K562 (cell line): Measurements from ENCODE around the gene FAM53C. TPM values are rescaled to one million over a fixed set of nuclear protein-coding genes. Genes with fewer than 3 reads are reported as not detected.

Source experiments
- ATAC-seq: fragments of 200-7000 bp; cut with Tn5 transposase; 3 replicates; pipeline ENCODE4 v1.9.1; 2020; ENCODE audit warnings: moderate library complexity
- BruUV-seq: library from RNA; stranded (reverse); fragments of 400-500 nt; replicated peaks from 2 replicates; lab custom pipeline; 2021; lab: Mats Ljungman, UMichigan
- CTCF ChIA-PET: fragments of 300-600 bp; formaldehyde crosslinking; extraction: SDS; loops from one replicate; lab custom pipeline; 2021; ENCODE audit warnings: low intra/inter-chr PET ratio; lab: Yijun Ruan, JAX
- POLR2A ChIA-PET: fragments of 300-600, 350-650 bp; sonication (Branson Sonifier 250); formaldehyde crosslinking; extraction: SDS; loops from one replicate; lab custom pipeline; 2021; ENCODE audit warnings: antibody characterized with exemption, inconsistent platforms; lab: Yijun Ruan, JAX
- DNase-seq, 4 experiments: peaks; one replicate each; pipeline versions ENCODE4 v3.0.0 to v3.0.0-alpha.2; 2011 to 2018; ENCODE audit warnings: low spot score in 3 of 4, mixed read lengths in 3 of 4; ENCODE audit errors: extremely low read depth in 1 of 4
- FAIRE-seq: peaks from 2 replicates; lab custom pipeline; 2011; peaks lifted over from hg19 to GRCh38; lab: Jason Lieb, UNC
- H2AFZ ChIP-seq: 2 replicates; pipeline ENCODE4 v1.6.0; 2011; ENCODE audit warnings: low read depth, low read length, control low read depth, inconsistent platforms
- H3K27ac ChIP-seq: fragments of 200-600 bp; 3 replicates; pipeline ENCODE4 v1.8.0; 2011; ENCODE audit warnings: low read depth, mild to moderate bottlenecking, control low read depth, inconsistent platforms, low read length, moderate library complexity, mixed read lengths; ENCODE audit errors: extremely low read depth
- H3K27me3 ChIP-seq, 2 experiments: fragments of 300-600 bp in 1 of 2; 2 replicates in 1 of 2; 3 replicates in 1 of 2; pipeline versions ENCODE4 v1.6.0 to v1.8.0; 2011; ENCODE audit warnings: inconsistent platforms in 2 of 2, low read length in 2 of 2, mild to moderate bottlenecking in 1 of 2, mixed read lengths in 1 of 2, moderate library complexity in 1 of 2; ENCODE audit not compliant: control insufficient read depth in 2 of 2, insufficient read depth in 2 of 2
- H3K36me3 ChIP-seq: fragments of 300-600 bp; 3 replicates; pipeline ENCODE4 v1.8.0; 2011; ENCODE audit warnings: mild to moderate bottlenecking, low read length, inconsistent platforms; ENCODE audit not compliant: control insufficient read depth, insufficient read depth
- H3K4me1 ChIP-seq, 2 experiments: fragments of 200-600 bp in 1 of 2; replicated peaks in 1 of 2; 2 replicates in 1 of 2; 3 replicates in 1 of 2; pipeline versions ENCODE4 v1.5.1 to v1.8.0; 2011; ENCODE audit warnings: inconsistent platforms in 2 of 2, low read length in 2 of 2, mild to moderate bottlenecking in 1 of 2, mixed read lengths in 1 of 2, moderate library complexity in 1 of 2; ENCODE audit not compliant: control insufficient read depth in 2 of 2, insufficient read depth in 2 of 2
- H3K4me2 ChIP-seq: 2 replicates; pipeline ENCODE4 v1.6.1; 2011; ENCODE audit warnings: low read length, control low read depth, inconsistent platforms, mixed read lengths; ENCODE audit not compliant: insufficient read depth
- H3K4me3 ChIP-seq: fragments of 200-600 bp; sonication (generic), shearing (Covaris generic); 2 replicates; pipeline ENCODE4 v1.5.1; 2016; ENCODE audit warnings: control low read depth, inconsistent platforms
- H3K79me2 ChIP-seq: fragments of 200-600 bp; 3 replicates; pipeline ENCODE4 v1.8.0; 2011; ENCODE audit warnings: low read length, inconsistent platforms; ENCODE audit not compliant: control insufficient read depth, insufficient read depth
- H3K9ac ChIP-seq, 2 experiments: 2 replicates each; pipeline versions ENCODE4 v1.6.0 to v1.6.1; 2011; ENCODE audit warnings: low read depth in 2 of 2, low read length in 2 of 2, control low read depth in 1 of 2, inconsistent platforms in 1 of 2, mild to moderate bottlenecking in 1 of 2, mixed read lengths in 1 of 2; ENCODE audit not compliant: insufficient read depth in 1 of 2
- H3K9me1 ChIP-seq: one replicate; pipeline ENCODE4 v1.6.0; 2011; ENCODE audit warnings: inconsistent platforms, mild to moderate bottlenecking, low read length, moderate library complexity; ENCODE audit not compliant: control insufficient read depth, insufficient read depth
- H3K9me3 ChIP-seq: replicated peaks from 2 replicates; pipeline ENCODE4 v1.5.1; 2011; ENCODE audit warnings: low read depth, low read length, inconsistent platforms; ENCODE audit not compliant: control insufficient read depth, insufficient read depth
- H4K20me1 ChIP-seq: replicated peaks from 2 replicates; pipeline ENCODE4 v1.6.1; 2011; ENCODE audit warnings: low read length, inconsistent platforms, mixed read lengths; ENCODE audit not compliant: control insufficient read depth, insufficient read depth
- BHLHE40 ChIP-seq: IDR thresholded peaks from 2 replicates; pipeline ENCODE4 v1.6.1; 2011; ENCODE audit warnings: low read length, improper control_type of control experiment
- CBFA2T2 ChIP-seq: fragments of 450-650 bp; conservative IDR thresholded peaks from 2 replicates; pipeline ENCODE4 v1.6.1; 2017; ENCODE audit warnings: mild to moderate bottlenecking
- CBX5 ChIP-seq: IDR thresholded peaks from 2 replicates; pipeline ENCODE4 v1.6.1; 2014; ENCODE audit warnings: low read depth, borderline replicate concordance
- CEBPG ChIP-seq, 3 experiments: fragments of 200-800 bp in 1 of 3; sonication (Bioruptor generic) in 1 of 3; sonication (generic) in 1 of 3; formaldehyde crosslinking in 1 of 3; IDR thresholded peaks in 2 of 3; conservative IDR thresholded peaks in 1 of 3; 2 replicates each; pipeline versions ENCODE4 v1.6.1 to v1.8.0; 2016 to 2022; ENCODE audit warnings: missing compliant biosample characterization in 2 of 3, missing genetic modification characterization in 2 of 3, mild to moderate bottlenecking in 1 of 3, missing genetic modification reagents in 1 of 3
- EHMT2 ChIP-seq: fragments of 450-650 bp; IDR thresholded peaks from 2 replicates; pipeline ENCODE4 v1.6.1; 2018; ENCODE audit warnings: antibody characterized with exemption
- ELK1 ChIP-seq: sonication (generic); formaldehyde crosslinking; IDR thresholded peaks from 2 replicates; pipeline ENCODE4 v1.8.1; 2022; ENCODE audit warnings: missing genetic modification reagents
- EZH2 ChIP-seq: IDR thresholded peaks from 2 replicates; pipeline ENCODE4 v1.6.1; 2012; ENCODE audit warnings: low read depth, mild to moderate bottlenecking, inconsistent platforms, low read length, borderline replicate concordance
- HLTF ChIP-seq: fragments of 450-650 bp; IDR thresholded peaks from 2 replicates; pipeline ENCODE4 v1.6.1; 2016
- HOMEZ ChIP-seq: fragments of 250-450 bp; sonication (Bioruptor Pico); IDR thresholded peaks from 2 replicates; pipeline ENCODE4 v1.4.0; 2020; ENCODE audit warnings: mild to moderate bottlenecking, moderate library complexity
- MAZ ChIP-seq, 2 experiments: fragments of 450-650 bp in 1 of 2; sonication (generic) in 1 of 2; formaldehyde crosslinking; IDR thresholded peaks in 1 of 2; conservative IDR thresholded peaks in 1 of 2; 2 replicates each; pipeline versions ENCODE4 v1.4.0 to v1.5.0; 2020; ENCODE audit warnings: mild to moderate bottlenecking in 1 of 2, missing genetic modification reagents in 1 of 2
- MIER1 ChIP-seq: fragments of 450-650 bp; IDR thresholded peaks from 2 replicates; pipeline ENCODE4 v1.6.1; 2016; ENCODE audit warnings: antibody characterized with exemption, mild to moderate bottlenecking, low read depth
- ZFX ChIP-seq: sonication (generic); formaldehyde crosslinking; IDR thresholded peaks from 2 replicates; pipeline ENCODE4 v1.8.0; 2022; ENCODE audit warnings: mild to moderate bottlenecking, missing genetic modification reagents, moderate library complexity
- ZNF143 ChIP-seq: sonication (generic); formaldehyde crosslinking; IDR thresholded peaks from 2 replicates; pipeline ENCODE4 v1.9.0; 2022; ENCODE audit warnings: mild to moderate bottlenecking, missing genetic modification reagents
- ZNF586 ChIP-seq: fragments of 450-650 bp; formaldehyde crosslinking; conservative IDR thresholded peaks from 2 replicates; pipeline ENCODE4 v1.4.0; 2020; ENCODE audit warnings: mild to moderate bottlenecking, moderate library complexity
- ZNF609 ChIP-seq: sonication (generic); formaldehyde crosslinking; IDR thresholded peaks from 2 replicates; pipeline ENCODE4 v1.8.1; 2023; ENCODE audit warnings: missing genetic modification reagents, mild to moderate bottlenecking, borderline replicate concordance
- ZNF644 ChIP-seq: fragments of 200-800 bp; sonication (Bioruptor generic); IDR thresholded peaks from 2 replicates; pipeline ENCODE4 v1.6.1; 2016; ENCODE audit warnings: low read depth, missing genetic modification characterization, missing compliant biosample characterization
- ZNF76 ChIP-seq: fragments of 250-450 bp; sonication (Bioruptor Pico); IDR thresholded peaks from 2 replicates; pipeline ENCODE4 v1.4.0; 2020; ENCODE audit warnings: mild to moderate bottlenecking, moderate library complexity, borderline replicate concordance
- WGBS: fragments of 100-300 bp; shearing (Covaris generic); methylation state at CpG from one replicate; pipeline ENCODE4 v1.1.6; 2016; ENCODE audit warnings: low coverage, mixed read lengths; ENCODE audit not compliant: insufficient coverage; ENCODE audit errors: missing lambda C conversion rate; 5-methylcytosine and 5-hydroxymethylcytosine counted together
- in situ Hi-C: fragments of 300-500 bp; cut with MboI; formaldehyde crosslinking; loops from 4 replicates; pipeline ENCODE4 v1.15.0; 2018; ENCODE audit warnings: inconsistent platforms, mixed read lengths
- intact Hi-C: fragments of 100-400 bp; cut with micrococcal nuclease; formaldehyde crosslinking; loops from 2 replicates; pipeline ENCODE4 v1.14.2; 2022
- polyA plus RNA-seq, 8 experiments: library from polyadenylated mRNA; depleted of rRNA in 4 of 8; stranded (reverse) in 5 of 8; unstranded in 3 of 8; fragments of >200 nt; fragmentation: Nextera tagmentation in 2 of 8; fragmentation: Illumina TruSeq in 1 of 8; extraction: Ambion mirVana in 2 of 8; extraction: Trizol in 1 of 8; gene quantifications; 2 replicates each; pipeline versions ENCODE4 v1.2.1 to v1.2.3, GENCODE V29; 2011 to 2014; ENCODE audit warnings: inconsistent platforms in 1 of 8, missing spikeins in 1 of 8
- total RNA-seq, 7 experiments: library from RNA; depleted of rRNA in 6 of 7; stranded (reverse); fragments of >200 nt in 6 of 7; fragmentation: Illumina TruSeq in 2 of 7; extraction: Trizol in 2 of 7; gene quantifications; 2 replicates each; pipeline versions ENCODE4 v1.2.1 to v1.2.3, GENCODE V29; 2011 to 2021; ENCODE audit warnings: low replicate concordance in 1 of 7

The FAM53C gene
- total and polyA plus RNA-seq, 9 of the 15 experiments (the other 6 are each of a cell fraction or from before 2014, with no cell fraction given) = 9.7 to 38.5 (median 25.2) TPM

- H3K4me1 ChIP-seq = no peaks in the 10 kb centered on the region
- no peak overlapping the region for H3K4me3 ChIP-seq
- ChIA-PET POLR2A (no interaction called here), CTCF (no interaction called here)
- DNase-seq (no peak), ATAC-seq (no peak), FAIRE-seq (no peak)
- no peaks in the 10 kb centered on the region for H3K27me3 ChIP-seq
- in situ Hi-C loops (no loop called here), intact Hi-C loops (no loop called here)
- H4K20me1 ChIP-seq = no peaks in the 10 kb centered on the region
- no peaks in the 10 kb centered on the region for H3K9me3 ChIP-seq
- H3K36me3 ChIP-seq = peaks cover 60% of the 10 kb centered on the region
- H3K9ac ChIP-seq = no peak overlapping the region
- no TSS peak for BruUV-seq
- no peak overlapping the region for H2AFZ ChIP-seq
- no peak overlapping the region for H3K4me2 ChIP-seq
- no peaks in the 10 kb centered on the region for H3K79me2 ChIP-seq
- no peaks in the 10 kb centered on the region for H3K9me1 ChIP-seq
- H3K27ac ChIP-seq = no peak overlapping the region
- WGBS = 100% methylated on average over 1 of the region's 1 CpG
- TF ChIP-seq ELK1 (CRISPR knock-in tag) = no peak
- TF ChIP-seq ZFX = no peak
- no peak for TF ChIP-seq EZH2
- TF ChIP-seq ZNF644 (tag) = no peak
- TF ChIP-seq CEBPG (CRISPR knock-in tag; IDR thresholded peaks at IDR 0.05) = no peak
- no peak for TF ChIP-seq CEBPG (tag; conservative IDR thresholded peaks at IDR 0.05 in 1 of 2, IDR thresholded peaks at IDR 0.05 in 1 of 2)
- no peak for TF ChIP-seq ZNF586 (CRISPR knock-in tag)
- TF ChIP-seq ZNF76 (CRISPR knock-in tag) = no peak
- TF ChIP-seq BHLHE40 = no peak
- TF ChIP-seq MIER1 = no peak
- no peak for TF ChIP-seq HLTF
- TF ChIP-seq HOMEZ (CRISPR knock-in tag) = no peak
- TF ChIP-seq ZNF609 (CRISPR knock-in tag) = no peak
- TF ChIP-seq EHMT2 = no peak
- no peak for TF ChIP-seq MAZ (CRISPR knock-in tag; conservative IDR thresholded peaks at IDR 0.05 in 1 of 2, IDR thresholded peaks at IDR 0.05 in 1 of 2)
- no peak for TF ChIP-seq CBFA2T2
- TF ChIP-seq CBX5 = no peak
- no peak for TF ChIP-seq ZNF143
These were observed 47.6 kb downstream of the FAM53C start for GRCh38 chr5:138385660-138386059.
